Fibroblast of peridontal ligament (primary cell): ENCODE measurements around the gene LINC00305.

ENCODE experiments used
- DNase-seq: peaks from one replicate; pipeline ENCODE4 v3.0.0-alpha.2; 2010; ENCODE audit errors: extremely low read depth

LINC00305 gene

GRCh38 chr18:64148988-64149387, at the start of gene LINC00305:
LINC00305 (minus strand) TSS chr18:64149088.
- DNase-seq = no peak

- DNase-seq = no peak
These were observed 42.2 kb upstream of the LINC00305 start for GRCh38 chr18:64191069-64191468.

DNA sequence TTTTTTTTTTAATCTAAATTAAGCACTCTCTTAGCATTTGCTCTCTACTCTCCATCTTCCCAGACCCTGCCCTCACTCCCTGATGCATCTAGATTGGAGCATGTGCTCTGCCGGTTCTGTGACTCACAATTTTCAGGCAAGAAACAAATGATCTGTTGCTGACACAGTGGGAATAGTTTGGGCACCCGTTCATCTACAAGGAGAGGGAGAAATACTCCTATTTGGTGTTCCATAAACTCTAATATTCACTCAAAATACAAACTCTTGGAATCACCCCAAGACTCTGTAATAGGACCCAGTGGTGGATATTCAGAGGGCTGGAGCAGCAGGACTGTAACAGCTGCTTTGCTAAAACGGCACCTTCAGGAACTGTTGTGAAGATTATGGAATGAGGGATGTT, 37.1 kb upstream of the LINC00305 start:
- DNase-seq = no peak

DNA sequence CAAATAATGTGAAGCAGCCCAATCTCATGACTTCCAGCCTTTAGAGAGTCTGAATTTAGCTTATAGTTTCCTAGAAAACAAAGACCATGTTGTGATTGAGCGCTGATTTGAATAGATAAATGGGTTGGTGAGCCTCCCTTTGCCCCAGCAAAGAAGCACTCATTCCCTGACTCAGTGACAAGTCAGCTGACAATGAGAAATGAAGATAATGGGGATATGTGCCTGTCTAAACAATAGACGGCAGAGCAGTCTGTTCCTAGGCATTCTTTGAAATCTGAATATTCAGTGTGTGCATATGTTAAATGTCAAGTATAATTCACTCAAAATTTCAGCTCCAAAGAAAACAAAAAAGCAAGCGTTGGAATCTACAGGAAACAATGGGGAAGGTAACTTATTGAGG, 34.8 kb upstream of the LINC00305 start:
- DNase-seq = no peak

DNA sequence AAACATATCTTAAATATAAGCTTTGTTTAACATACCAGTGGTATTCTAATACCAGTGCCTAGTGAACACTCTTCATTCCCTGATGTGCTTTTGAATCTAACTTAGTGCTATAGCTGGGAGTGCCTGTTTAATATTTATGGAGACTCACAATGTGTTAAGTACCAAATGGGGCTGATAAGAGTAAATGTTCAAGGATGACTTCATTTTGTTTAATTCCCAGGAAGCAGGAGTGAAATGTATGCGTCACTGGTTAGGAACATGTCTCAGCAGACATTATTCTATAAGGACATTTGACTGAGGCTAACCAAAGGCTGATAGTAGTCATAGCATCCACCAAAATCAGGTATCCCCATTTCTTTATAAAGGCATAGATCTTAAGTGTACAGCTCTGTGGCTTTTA, 31.7 kb upstream of the LINC00305 start:
- no peak for DNase-seq

- DNase-seq = no peak
These were observed 31.3 kb upstream of the LINC00305 start for GRCh38 chr18:64180171-64180570.

GRCh38 chr18:64179556-64180080, 30.7 kb upstream of the LINC00305 start:
- no peak for DNase-seq

GRCh38 chr18:64178860-64179259, 30.0 kb upstream of the LINC00305 start:
- DNase-seq = no peak

- DNase-seq = no peak
These were observed 26.5 kb upstream of the LINC00305 start for GRCh38 chr18:64175432-64175831.

- DNase-seq = no peak
These were observed 22.7 kb upstream of the LINC00305 start for GRCh38 chr18:64171576-64171975.

GRCh38 chr18:64167408-64167925, 18.6 kb upstream of the LINC00305 start:
- no peak for DNase-seq

DNA sequence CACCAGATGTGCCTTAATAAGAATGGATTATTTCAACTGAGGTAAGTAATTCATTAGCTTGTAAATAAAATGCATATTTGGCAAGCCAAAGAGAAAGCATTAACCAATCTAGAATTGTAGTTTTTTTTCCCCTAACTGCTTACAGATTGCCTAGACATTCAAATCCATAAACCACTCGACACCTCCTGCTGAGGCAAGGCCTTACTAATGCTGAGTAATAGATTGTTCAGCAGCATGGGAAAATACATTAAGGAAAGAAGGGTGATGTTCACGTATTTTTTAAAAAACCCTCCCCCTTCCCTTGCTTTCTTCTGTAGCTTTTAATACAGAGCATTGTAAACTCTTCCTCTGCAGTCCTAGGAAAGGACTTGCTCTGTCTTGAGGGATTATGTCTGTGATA, 17.0 kb upstream of the LINC00305 start:
- DNase-seq = no peak

DNA sequence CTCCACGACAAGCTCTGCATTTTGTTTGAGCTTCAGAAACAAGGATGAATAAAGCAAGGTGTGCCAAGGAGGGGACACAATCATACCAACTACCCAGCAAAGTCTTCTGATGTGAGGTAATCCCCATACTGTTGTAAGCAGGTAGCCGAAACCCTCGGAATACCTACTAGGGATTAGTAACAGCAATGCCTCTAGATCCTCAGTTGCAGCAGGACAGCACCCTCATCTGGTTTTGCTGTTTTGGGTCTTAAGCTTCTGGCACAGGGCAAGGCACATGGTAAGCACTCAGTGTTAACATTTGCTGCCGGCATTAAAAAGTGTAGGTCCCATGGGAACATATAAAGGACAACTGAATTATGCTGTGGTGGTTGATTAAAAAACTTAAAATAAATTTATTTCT, 16.0 kb upstream of the LINC00305 start:
- DNase-seq = no peak

DNA sequence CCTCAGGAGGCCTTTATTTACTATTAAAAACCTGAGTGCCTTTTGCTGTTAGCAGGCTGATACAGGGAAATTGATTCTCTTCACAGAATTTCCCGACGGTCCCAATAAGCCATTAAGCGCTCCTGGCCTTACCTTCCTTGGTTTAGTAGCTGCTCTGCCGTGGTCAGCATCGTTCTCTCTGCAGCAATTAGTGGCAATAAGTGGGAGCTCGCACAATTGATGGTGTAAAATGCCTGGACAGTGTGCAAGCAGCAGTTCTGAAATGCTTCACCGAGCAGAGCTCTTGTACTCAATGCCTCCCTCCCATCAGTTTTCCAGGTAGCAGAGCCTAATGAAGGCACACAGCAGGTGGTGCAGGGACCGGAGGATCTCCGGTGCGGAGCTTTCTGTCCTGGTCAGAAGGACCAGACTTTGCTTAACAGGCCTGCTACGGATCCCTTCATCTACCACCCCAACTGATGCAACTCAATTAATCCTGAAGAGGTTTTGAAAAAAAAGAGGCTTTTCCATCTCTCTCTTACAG, 1.1 kb upstream of the LINC00305 start:
- DNase-seq = no peak

- no peak for DNase-seq
These were observed 6.0 kb downstream of the LINC00305 start for GRCh38 chr18:64142904-64143303.

DNA sequence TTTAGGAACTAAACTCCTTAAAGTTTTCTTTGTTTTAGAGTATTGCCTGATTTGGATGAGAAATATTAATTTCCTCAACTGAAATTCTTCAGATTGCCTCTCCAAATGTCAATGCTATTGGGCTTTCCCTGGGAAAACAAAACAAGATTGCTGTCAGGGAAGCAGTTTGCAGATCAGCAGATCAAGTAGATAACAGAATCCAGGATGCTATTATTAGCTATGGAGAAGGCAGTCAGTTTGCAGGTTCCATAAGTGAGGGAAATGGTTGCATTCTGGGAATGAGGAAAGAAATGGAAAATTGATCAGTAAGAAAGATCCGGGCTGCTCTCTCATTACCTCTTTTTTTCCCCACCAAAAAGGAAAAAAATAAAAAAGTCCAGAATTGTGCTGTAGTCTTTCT, 11.0 kb downstream of the LINC00305 start:
- no peak for DNase-seq

GRCh38 chr18:64134044-64134747, 14.7 kb downstream of the LINC00305 start:
- no peak for DNase-seq

- no peak for DNase-seq
These were observed 16.0 kb downstream of the LINC00305 start for GRCh38 chr18:64132871-64133270.

- DNase-seq = no peak
These were observed 17.6 kb downstream of the LINC00305 start for GRCh38 chr18:64131314-64131713.

DNA sequence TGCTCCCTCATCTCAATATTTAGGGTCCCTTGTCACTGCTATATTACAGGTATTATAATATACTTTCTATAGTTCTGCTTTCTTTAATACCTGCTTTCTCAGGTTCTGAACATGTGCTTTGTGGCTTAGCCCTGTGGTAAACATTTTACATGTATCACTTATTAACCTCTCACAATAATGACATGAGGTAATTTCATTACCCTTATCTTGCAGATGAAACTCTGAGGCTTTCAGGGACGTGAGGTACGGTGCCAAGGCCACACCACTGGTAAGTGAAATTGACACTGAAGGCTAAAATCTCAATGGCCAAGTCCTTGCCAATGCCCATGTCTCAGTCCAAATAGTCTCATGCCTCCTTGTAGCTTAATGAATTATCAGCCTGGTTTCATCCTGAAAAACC, 21.7 kb downstream of the LINC00305 start:
- DNase-seq = no peak

DNA sequence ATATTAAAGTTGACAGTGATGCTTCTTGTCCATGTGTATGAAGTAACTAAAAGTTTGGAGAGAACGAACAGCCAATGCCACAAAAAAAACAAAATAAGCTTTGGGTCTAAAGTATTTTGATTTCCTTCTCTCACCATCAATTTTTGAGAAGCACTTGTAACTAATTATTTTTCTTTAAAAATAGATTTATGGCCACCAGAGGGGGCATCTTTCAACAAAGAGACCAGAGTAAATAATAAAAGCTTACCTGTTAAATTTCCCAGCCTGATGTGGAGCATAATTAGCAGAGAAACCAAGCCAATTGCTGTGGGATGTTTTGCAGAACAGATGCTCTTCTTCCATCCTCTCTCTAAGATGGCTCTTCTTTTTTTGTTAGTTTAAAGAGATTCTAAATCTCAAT, 29.0 kb downstream of the LINC00305 start:
- DNase-seq = no peak

DNA sequence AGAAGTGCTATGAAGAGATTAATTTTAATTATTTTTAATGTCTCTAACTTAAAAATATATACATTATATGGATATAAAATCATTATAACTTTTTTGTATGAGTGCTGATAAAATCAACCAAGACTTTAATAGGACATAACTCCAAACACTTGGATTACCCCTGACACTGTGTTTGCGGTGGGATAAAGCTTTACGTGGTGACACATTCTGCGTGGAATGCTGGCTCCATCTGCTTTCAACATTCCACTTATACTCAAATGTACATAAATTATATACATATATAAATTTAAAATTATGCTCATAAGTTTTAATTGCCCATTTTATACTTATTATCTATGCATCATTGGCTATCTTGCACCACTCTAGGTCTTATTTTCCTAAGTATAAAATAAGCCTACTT, 30.5 kb downstream of the LINC00305 start:
- DNase-seq = no peak

- DNase-seq = no peak
These were observed 32.2 kb downstream of the LINC00305 start for GRCh38 chr18:64116571-64117175.
